ENCODE data around the gene NPHP4. TPM values are rescaled to one million over a fixed set of nuclear protein-coding genes. Genes with fewer than 3 reads are reported as not detected.

The NPHP4 gene
- total and polyA plus RNA-seq, 10 of the 15 experiments (the other 5 are each of a cell fraction or from before 2014, with no cell fraction given), result 0.16 to 10.5 (median 3.1) TPM

DNA sequence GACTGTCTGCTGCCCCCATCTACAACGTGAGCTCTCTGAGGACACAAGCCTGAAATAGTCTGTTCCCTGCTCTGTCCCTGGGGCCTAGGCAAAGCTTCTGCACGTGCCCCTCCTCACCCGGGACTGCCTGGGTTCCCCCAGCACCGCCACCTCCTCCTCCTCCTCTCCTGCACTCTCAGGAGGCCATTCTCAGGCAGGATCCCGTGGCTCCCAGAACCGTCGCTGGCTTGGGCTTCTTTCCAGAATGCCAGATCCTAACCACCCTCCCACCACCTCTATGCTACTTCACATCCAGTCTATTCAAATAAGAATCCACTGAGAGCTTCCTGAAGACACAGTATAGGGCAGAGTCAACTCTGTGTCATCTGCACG, 11.2 kb downstream of the NPHP4 start:
- BruUV-seq (replicated peaks), result no TSS peak
- Histone ChIP-seq H3K4me2 (ENCODE audit: control insufficient read depth, insufficient read depth) (no peak overlapping the region), H3K4me1 (ENCODE audit: control insufficient read depth, insufficient read depth, low read length) (peaks cover 3% of the 10 kb centered on the region; the same call in 1 of the 2 replicates), H3K36me3 (ENCODE audit: control insufficient read depth in 2 of 2, insufficient read depth in 2 of 2, low read length in 1 of 2) (no peaks in the 10 kb centered on the region; a peak in 3 of 4 replicates), H4K20me1 (ENCODE audit: control insufficient read depth, insufficient read depth) (no peaks in the 10 kb centered on the region), H2AFZ (ENCODE audit: control insufficient read depth, low read depth, low read length) (no peak overlapping the region), H3K27me3 (replicated peaks in 1 of 2; ENCODE audit: control insufficient read depth in 2 of 2, insufficient read depth in 2 of 2, low read length in 1 of 2) (no peaks in the 10 kb centered on the region), H3K27ac (ENCODE audit: control insufficient read depth, insufficient read depth) (no peak overlapping the region), H3K4me3 (no peak overlapping the region), H3K9me3 (replicated peaks; ENCODE audit: control insufficient read depth, insufficient read depth, low read length) (no peaks in the 10 kb centered on the region), H3K79me2 (ENCODE audit: control insufficient read depth, insufficient read depth, low read length) (no peaks in the 10 kb centered on the region), H3K9ac (ENCODE audit: control insufficient read depth, insufficient read depth, low read length) (no peak overlapping the region)
- CTCF ChIA-PET, result no interaction called here
- in situ Hi-C loops (cut with MboI) (no loop called here), intact Hi-C loops (cut with micrococcal nuclease; ENCODE audit: unreplicated experiment) (no loop called here)
- POLR2A ChIA-PET, result no interaction called here
- SMC1A ChIA-PET (ENCODE audit: uncharacterized antibody, unreplicated experiment), result no interaction called here
- ATAC-seq (no peak), FAIRE-seq (no peak), DNase-seq (ENCODE audit: low read depth, low spot score) (no peak)
- RAD21 ChIA-PET (ENCODE audit: unreplicated experiment), result no interaction called here
- TF ChIP-seq, protein P1, sequence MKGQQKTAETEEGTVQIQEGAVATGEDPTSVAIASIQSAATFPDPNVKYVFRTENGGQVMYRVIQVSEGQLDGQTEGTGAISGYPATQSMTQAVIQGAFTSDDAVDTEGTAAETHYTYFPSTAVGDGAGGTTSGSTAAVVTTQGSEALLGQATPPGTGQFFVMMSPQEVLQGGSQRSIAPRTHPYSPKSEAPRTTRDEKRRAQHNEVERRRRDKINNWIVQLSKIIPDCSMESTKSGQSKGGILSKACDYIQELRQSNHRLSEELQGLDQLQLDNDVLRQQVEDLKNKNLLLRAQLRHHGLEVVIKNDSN (IDR thresholded peaks at IDR 0.05; ENCODE audit: borderline replicate concordance, extremely low read length, insufficient read depth, low read depth, low read length), result no peak
- TF ChIP-seq CBX5 (IDR thresholded peaks at IDR 0.05; ENCODE audit: low read depth) (no peak), ZZZ3 (IDR thresholded peaks at IDR 0.05; ENCODE audit: control insufficient read depth, insufficient read length, low read depth) (no peak), TBL1XR1 (IDR thresholded peaks at IDR 0.05; ENCODE audit: low read depth, low read length) (no peak), IKZF2 (IDR thresholded peaks at IDR 0.05) (no peak)
- TF ChIP-seq, protein P2, sequence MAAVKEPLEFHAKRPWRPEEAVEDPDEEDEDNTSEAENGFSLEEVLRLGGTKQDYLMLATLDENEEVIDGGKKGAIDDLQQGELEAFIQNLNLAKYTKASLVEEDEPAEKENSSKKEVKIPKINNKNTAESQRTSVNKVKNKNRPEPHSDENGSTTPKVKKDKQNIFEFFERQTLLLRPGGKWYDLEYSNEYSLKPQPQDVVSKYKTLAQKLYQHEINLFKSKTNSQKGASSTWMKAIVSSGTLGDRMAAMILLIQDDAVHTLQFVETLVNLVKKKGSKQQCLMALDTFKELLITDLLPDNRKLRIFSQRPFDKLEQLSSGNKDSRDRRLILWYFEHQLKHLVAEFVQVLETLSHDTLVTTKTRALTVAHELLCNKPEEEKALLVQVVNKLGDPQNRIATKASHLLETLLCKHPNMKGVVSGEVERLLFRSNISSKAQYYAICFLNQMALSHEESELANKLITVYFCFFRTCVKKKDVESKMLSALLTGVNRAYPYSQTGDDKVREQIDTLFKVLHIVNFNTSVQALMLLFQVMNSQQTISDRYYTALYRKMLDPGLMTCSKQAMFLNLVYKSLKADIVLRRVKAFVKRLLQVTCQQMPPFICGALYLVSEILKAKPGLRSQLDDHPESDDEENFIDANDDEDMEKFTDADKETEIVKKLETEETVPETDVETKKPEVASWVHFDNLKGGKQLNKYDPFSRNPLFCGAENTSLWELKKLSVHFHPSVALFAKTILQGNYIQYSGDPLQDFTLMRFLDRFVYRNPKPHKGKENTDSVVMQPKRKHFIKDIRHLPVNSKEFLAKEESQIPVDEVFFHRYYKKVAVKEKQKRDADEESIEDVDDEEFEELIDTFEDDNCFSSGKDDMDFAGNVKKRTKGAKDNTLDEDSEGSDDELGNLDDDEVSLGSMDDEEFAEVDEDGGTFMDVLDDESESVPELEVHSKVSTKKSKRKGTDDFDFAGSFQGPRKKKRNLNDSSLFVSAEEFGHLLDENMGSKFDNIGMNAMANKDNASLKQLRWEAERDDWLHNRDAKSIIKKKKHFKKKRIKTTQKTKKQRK (IDR thresholded peaks at IDR 0.05; ENCODE audit: low read depth, low read length), result no peak
- TF ChIP-seq, protein P3, sequence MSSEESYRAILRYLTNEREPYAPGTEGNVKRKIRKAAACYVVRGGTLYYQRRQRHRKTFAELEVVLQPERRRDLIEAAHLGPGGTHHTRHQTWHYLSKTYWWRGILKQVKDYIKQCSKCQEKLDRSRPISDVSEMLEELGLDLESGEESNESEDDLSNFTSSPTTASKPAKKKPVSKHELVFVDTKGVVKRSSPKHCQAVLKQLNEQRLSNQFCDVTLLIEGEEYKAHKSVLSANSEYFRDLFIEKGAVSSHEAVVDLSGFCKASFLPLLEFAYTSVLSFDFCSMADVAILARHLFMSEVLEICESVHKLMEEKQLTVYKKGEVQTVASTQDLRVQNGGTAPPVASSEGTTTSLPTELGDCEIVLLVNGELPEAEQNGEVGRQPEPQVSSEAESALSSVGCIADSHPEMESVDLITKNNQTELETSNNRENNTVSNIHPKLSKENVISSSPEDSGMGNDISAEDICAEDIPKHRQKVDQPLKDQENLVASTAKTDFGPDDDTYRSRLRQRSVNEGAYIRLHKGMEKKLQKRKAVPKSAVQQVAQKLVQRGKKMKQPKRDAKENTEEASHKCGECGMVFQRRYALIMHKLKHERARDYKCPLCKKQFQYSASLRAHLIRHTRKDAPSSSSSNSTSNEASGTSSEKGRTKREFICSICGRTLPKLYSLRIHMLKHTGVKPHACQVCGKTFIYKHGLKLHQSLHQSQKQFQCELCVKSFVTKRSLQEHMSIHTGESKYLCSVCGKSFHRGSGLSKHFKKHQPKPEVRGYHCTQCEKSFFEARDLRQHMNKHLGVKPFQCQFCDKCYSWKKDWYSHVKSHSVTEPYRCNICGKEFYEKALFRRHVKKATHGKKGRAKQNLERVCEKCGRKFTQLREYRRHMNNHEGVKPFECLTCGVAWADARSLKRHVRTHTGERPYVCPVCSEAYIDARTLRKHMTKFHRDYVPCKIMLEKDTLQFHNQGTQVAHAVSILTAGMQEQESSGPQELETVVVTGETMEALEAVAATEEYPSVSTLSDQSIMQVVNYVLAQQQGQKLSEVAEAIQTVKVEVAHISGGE (CRISPR knock-in tag; IDR thresholded peaks at IDR 0.05), result no peak
- 91% methylated on average over 5 of the region's 8 CpGs for WGBS (ENCODE audit: insufficient coverage, insufficient replicate concordance, low lambda C conversion rate, missing lambda C conversion rate)

All from GM12878 (cell line).